GM10266 (cell line): ENCODE results near the gene C19orf81.

Experiments
- DNase-seq: peaks from one replicate; pipeline ENCODE4 v3.0.0; 2012; ENCODE audit errors: extremely low spot score
- TF ChIP-seq, protein P1 (sequence below): IDR thresholded peaks from 2 replicates; pipeline ENCODE4 v1.5.1; 2012; ENCODE audit warnings: mild to moderate bottlenecking, low read depth; ENCODE audit not compliant: control insufficient read depth, insufficient read depth; ENCODE audit errors: missing control alignments

C19orf81 gene

DNA sequence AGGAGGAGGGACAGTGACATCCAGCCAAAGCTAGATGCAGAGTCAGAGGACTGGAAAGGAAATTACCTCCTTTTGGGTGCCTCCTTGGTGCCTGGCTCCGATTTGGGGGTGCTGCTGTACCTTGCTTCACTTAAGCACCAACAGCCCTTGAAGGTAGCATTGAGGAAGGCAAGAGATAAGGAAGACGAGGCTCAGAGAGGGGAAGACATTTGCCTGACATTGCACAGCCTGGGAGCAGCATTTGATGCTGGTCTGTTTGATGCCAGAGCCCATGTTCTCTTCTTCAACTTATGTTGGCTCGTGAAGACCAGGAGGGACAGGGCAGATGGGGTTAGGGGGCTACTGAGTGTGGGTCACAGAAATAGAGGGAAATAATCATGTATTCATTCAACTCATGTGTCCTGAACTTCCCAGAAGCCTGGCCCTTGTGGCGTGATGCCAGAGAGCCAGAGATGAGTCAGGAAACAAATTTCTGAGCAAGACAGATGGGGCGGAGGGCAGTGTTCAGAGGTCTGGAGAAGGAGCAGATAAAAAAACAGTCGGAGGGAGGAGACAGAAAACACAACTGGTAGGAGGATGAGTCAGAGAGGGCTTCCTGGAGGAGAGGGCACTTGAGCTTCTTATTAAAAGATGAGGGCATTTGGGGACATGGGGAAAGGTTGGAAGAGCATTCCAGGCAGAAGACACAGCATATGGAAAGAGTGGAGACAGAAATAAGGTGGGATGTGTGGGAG lies 3.0 kb upstream of the C19orf81 start:
- TF ChIP-seq, protein P1, sequence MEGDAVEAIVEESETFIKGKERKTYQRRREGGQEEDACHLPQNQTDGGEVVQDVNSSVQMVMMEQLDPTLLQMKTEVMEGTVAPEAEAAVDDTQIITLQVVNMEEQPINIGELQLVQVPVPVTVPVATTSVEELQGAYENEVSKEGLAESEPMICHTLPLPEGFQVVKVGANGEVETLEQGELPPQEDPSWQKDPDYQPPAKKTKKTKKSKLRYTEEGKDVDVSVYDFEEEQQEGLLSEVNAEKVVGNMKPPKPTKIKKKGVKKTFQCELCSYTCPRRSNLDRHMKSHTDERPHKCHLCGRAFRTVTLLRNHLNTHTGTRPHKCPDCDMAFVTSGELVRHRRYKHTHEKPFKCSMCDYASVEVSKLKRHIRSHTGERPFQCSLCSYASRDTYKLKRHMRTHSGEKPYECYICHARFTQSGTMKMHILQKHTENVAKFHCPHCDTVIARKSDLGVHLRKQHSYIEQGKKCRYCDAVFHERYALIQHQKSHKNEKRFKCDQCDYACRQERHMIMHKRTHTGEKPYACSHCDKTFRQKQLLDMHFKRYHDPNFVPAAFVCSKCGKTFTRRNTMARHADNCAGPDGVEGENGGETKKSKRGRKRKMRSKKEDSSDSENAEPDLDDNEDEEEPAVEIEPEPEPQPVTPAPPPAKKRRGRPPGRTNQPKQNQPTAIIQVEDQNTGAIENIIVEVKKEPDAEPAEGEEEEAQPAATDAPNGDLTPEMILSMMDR: no peak
- no peak for DNase-seq

DNA sequence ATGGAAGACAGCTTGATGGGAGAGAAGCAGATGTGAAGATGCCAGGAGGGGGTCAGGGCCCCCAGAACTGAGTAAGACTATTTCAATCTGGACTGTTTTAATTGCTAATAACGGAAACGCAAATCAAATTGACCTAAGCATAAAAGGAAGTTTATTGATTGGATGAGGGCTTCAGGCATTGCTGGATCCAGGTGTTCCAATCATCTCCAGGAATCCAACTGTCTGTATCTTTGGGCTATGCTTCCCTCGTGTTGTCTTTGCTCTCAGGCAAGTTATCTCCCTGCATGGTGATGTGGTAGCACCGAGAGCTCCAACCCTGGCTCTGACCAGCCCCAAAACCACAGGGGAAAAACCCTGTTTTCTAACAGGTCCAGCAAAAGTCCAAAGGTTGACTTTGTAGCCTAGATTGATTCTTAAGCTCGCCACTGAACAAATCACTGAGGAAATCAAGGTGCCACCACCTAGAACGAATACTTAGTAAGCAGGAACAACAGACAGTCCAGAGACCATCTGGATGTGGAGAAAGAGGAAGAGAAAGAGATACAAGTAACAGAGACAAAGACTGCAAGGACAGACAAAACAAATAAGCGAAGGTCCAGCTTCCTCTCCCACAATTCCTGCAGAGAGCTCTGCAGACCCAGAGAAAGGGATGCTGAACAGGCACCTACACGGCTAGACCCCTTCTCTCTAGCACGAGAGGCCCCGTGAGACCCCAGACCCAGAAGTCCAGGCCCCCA lies 1.2 kb upstream of the C19orf81 start:
- DNase-seq: no peak
- TF ChIP-seq, protein P1: no peak

DNA sequence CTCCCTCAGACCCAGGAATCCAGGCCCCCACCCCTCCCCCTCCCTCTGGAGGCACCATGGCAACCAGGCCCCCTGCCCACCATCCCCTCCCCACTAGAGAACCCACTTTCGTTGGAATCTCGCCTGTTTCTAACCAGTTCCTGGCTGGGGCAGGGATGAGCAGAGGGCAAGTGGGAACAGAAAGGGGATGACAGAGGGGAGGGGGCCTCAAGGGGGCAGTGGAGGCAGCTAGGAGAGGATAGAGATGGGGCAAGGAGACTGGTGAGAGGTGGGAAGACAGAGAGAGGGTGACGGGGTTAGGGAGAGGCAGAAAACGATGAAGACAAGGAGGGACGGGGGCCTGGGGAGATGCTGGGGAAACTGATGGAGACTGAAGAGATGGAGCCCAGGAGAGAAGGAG lies 586 bp upstream of the C19orf81 start:
- TF ChIP-seq, protein P1: no peak
- DNase-seq: no peak

DNA sequence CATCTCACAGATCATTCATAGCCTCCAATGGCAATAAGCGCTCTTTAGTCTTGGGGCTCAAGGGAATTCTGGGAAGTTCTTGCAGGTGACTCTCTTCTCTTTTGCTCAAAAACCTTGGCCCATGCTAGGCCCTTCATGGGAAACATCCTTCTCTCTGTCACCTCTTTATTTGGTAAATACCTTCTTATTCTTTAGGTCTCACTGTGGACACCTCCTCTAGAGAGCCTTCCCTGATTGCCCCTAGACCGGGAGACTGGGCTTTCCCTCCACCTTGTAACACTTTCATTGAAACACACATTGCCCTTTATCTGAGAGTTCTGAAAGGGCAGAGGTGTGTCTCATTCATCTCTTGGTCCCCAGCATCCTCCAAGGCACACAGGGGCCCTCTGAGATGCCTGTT lies 1.9 kb downstream of the C19orf81 start:
- TF ChIP-seq, protein P1: no peak
- DNase-seq: no peak

DNA sequence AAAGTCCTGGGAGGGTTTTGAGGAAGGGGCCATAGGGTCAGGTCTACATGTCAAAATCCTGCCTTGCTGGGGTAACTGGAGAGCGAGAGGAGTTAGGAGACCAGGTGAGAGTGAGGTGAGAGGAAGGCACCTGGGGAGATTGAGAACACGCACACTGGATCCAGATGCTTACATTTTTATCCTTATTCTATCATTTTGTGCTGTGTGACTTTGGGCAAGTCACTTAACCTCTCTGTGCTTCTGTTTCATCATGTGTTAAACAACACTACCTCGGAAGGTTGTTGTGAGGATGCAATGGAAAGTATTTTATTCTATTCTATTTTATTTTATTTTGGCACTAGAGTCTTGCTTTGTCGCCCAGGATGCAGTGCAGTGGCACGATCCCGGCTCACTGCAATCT lies 3.5 kb downstream of the C19orf81 start:
- TF ChIP-seq, protein P1: no peak

DNA sequence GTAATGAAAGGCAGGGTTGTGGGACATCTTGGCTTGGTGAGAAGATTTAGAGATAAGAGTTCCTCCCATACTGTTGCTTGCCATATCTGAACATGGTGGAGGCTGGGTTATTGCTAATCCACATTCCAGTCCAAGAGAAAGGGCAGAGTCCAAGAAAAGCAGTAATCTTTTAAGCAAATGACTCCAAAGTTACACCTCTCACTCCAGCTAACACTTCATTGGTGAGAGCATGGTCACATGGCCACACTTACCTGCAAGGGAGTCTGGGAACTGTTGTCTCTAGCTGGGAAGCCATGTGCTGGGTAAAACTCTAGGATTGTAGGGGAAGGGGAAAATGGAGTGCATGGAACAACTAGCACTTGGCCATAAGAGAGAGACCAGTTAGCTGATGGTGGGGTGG lies 5.6 kb downstream of the C19orf81 start:
- DNase-seq: no peak
- TF ChIP-seq, protein P1: no peak

More for the DNA sequence above, 3.5 kb downstream of the C19orf81 start:
- no peak for DNase-seq

DNA sequence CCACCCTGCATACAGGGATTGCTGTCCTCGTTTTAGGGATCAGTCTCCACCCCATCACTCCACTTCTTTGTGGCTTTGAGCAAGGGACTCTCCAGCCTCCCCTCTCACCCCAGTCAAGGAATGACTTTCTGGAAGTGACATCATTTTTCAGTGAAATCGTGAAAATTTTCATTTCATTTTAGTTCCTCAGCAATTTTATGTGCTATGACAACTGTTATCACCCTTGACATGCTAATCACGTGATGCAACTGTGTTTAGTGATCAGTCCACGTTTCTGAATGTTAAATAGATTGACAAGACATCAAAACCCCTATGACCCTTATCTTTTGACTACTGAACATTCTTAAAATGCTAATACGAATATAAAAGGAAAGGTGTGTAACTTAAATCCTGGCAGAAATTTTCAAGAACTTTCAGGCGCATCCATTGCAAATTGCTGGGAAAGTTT lies 8.0 kb downstream of the C19orf81 start:
- no peak for DNase-seq
- TF ChIP-seq, protein P1: no peak
